ENCODE data around the gene PAQR4.

PAQR4 gene

DNA sequence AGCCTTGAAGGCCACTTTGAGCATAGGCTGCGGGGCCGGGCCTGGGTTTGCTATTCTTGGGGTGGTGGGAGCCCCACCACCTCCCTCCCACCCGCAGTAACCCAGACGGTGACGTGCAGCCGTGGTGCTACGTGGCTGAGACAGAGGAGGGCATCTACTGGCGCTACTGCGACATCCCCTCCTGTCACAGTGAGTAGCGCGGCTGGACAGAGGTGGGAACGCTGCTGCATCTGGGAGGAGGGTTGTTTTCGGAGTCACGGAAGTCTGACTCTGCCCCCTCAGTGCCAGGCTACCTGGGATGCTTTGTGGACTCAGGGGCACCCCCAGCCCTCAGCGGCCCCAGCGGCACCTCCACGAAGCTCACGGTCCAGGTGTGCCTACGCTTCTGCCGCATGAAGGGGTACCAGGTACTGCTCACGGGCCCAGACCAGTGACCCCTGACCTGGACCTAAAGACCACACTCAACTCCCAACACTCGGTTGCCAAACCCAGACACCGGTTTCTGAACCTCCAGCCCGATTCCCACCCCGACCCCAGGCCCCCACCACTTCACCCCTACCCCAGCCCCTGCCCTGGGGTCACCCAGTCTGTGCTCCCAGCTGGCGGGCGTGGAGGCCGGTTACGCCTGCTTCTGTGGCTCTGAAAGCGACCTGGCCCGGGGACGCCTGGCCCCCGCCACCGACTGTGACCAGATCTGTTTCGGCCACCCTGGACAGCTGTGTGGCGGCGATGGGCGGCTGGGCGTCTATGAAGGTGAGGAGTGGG, 2.9 kb upstream of the PAQR4 start:
- no peak for DNase-seq

GRCh38 chr16:2966808-2967191, 2.3 kb upstream of the PAQR4 start:
- no peak for DNase-seq

- no peak for DNase-seq
These were observed 1.9 kb upstream of the PAQR4 start for GRCh38 chr16:2967211-2967631.

GRCh38 chr16:2967721-2968161, 1.4 kb upstream of the PAQR4 start:
- DNase-seq, result no peak

- DNase-seq, result no peak
These were observed 795 bp upstream of the PAQR4 start for GRCh38 chr16:2968368-2968737.

- DNase-seq, result no peak
These were observed 685 bp downstream of the PAQR4 start for GRCh38 chr16:2969545-2970521.

GRCh38 chr16:2970563-2970962, 1.4 kb downstream of the PAQR4 start:
- no peak for DNase-seq

DNA sequence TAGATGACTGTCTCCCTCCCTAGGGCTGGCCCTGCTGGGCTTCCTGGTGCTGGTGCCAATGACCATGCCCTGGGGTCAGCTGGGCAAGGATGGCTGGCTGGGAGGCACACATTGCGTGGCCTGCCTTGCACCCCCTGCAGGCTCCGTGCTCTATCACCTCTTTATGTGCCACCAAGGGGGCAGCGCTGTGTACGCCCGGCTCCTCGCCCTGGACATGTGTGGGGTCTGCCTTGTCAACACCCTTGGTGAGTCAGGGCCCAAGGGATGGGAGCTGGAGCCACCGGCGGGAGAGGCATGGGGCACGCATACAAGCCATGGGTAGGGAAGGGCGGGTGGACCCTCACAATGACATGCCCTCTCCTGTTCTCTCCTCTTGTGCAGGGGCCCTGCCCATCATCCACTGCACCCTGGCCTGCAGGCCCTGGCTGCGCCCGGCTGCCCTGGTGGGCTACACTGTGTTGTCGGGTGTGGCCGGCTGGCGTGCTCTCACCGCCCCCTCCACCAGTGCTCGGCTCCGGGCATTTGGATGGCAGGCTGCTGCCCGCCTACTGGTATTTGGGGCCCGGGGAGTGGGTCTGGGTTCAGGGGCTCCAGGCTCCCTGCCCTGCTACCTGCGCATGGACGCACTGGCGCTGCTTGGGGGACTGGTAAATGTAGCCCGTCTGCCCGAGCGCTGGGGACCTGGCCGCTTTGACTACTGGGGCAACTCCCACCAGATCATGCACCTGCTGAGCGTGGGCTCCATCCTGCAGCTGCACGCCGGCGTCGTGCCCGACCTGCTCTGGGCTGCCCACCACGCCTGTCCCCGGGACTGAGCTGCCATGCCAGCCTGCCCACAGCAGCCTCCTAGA, 2.2 kb downstream of the PAQR4 start:
- DNase-seq, result no peak

GRCh38 chr16:2971985-2972784, 3.0 kb downstream of the PAQR4 start:
- DNase-seq, result no peak

- DNase-seq, result no peak
These were observed 3.9 kb downstream of the PAQR4 start for GRCh38 chr16:2973093-2973492.

DNA sequence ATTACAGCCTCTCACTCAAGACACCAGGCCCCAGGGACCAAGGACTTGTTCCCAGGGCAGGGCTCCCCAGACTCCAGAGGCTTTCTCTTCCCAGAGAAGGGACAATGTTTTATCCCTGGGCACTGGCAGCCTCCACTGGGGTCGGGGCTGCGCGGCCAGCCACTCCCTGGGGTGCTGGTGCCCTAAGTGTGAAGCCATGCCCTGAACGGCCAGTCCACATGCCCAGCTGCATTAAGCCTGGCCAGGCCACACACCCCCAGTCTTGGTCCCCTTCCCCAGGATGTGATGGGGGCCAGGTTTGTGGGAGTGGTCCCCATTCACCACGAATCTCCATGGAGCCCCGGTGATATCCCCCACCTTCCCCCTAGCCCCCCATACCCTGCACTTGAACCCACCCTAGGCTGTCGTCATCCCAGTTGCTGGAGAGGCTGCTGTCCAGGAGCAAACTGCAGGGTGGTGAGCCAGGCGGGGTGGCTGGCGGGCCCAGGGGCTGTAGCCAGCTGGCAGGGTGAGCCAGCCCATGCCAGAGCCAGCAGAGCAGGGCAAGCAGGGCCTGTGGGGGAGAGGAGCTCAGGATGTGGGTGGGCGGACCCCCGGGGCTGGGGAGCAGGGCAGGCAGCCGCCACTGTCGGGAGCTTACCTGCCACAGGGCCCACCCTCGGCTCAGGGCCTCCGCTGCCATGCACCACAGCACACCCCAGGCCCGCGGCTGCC, 4.6 kb downstream of the PAQR4 start:
- no peak for DNase-seq

- DNase-seq, result no peak
These were observed 5.3 kb downstream of the PAQR4 start for GRCh38 chr16:2974319-2975056.

DNA sequence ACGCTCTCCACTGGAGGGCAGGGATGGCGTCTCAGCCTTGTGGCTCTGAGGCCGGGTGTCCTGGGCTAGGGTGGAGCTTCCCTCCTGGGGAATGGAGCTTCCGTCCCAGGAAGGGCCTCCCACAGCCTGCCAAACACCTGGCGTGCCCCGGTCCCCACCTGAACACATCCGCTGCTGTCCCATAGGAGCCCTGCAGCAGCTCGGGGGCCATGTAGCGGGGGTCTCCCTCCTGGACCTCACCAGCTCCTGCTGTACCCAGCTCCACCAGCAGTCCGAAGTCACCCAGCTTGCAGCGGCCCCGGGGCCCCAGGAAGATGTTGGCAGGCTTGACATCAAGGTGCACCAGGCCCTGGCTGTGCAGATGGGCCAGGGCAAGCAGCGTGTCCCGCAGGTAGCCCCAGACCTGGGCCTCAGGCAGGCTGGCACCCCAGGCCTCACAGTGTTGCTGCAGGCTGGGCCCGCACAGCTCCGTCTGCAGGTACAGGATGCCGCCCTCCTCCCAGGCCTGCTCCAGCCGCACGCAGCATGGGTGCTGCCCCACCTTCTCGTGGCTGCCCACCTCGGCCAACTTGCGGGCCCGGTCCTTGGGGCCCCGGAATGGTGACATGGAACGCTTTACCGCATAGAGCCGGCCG, 6.1 kb downstream of the PAQR4 start:
- no peak for DNase-seq

- DNase-seq, result peak; percentile 27
These were observed 7.1 kb downstream of the PAQR4 start for GRCh38 chr16:2976201-2976600.

- no peak for DNase-seq
These were observed 7.5 kb downstream of the PAQR4 start for GRCh38 chr16:2976673-2977072.

DNA sequence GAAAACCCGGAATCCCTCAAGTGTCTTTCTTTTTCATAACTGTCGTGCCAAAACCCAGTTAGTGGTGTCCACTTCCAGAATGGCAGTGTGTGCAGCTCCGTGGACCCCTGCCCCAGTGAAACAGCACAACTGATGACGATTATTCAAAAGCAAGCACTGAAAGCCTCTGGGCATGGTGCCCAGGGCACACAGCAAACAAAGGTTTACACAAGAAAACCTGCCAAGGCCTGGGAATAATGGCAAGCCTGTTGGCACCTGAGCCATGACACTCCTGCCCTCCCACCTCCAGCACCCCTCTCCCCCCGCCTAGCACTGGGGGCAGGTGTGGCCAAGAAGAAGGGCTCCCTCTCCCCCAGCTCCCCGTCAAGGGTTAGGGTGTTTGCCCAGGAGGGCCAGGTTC, 8.3 kb downstream of the PAQR4 start:
- peak; percentile 96 for DNase-seq

DNA sequence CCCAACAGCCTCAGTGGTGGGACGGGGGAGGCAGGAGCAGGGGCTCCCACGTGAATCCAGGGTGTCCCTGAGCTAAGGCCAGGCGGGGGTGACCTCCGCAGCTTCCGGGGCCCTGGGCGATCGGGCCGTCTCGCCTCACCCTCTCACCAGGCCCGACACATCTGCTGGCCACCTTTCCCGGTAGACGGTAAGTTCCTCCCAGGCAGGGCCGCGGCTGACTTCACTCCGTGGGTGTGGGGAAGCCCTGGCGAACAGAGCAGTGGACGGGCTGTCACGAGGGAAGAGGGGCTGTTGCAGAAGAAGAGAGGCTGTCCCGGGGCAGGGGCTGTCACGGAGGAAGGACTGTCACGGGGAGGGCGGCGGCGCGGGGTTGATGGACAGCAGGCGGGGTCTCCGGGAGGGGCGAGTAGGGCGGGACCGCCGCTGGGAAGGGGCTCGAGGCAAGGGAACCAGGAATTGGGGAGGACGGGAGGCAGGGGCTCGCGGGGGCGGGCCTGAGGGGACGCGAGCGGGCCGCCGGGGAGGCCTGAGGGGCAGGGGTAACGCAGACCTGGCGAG, 10.6 kb downstream of the PAQR4 start:
- no peak for DNase-seq

DNA sequence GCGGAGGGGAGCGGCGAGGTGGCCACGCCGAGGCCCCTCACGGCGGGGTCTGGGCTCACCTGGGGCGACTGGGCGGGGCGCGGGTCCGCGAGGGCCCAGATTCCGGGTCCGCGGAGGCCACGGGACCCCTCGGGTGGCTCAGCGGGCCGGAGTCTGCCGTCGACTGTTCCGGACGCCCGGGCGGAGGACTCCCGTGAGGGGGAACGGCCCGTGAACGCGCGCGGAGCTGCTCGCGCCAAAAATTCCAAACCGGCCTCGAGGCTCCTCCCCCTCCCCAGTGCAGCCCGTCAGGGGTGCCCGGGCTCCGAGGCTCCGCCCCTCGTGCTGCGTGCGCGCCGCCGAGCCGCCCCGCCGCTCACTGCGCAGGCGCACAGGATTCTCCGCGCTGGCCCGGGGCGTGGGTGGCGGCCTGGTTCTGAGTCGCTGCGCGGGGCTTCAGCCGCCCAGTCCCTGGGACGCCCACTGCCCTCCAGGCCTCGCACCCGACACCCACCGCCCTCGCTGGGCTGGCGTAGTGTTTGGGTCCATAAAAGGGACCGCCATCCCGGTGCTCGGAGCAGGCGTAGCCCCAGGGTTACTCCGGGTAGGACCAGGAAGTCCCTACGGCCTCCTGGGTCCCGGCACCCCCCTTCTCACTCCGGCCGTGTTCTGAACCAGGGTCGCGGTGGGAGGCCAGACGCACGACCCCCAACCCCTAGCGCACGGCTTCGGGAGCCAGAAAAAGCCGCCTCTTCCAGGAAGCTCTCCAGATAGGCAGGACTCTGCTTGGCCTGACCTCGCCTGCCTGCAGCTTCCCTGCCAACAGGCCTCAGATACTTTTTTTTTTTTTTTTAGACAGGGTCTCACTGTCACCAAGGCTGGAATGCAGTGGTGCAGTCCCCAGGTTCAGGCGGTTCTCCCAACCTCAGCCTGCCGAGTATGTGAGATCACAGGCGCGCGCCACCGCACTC, 11.4 kb downstream of the PAQR4 start, which contains the start of gene PKMYT1:
TSS of gene PKMYT1 (minus strand) at position 220 of the 950 bp plus-strand sequence. CDS start 789 bp downstream, outside the sequence.
- DNase-seq, result peak; percentile 86

Data from NCI-H1092 (cell line).